GM21529 (cell line): ENCODE measurements around the gene ST6GALNAC4.
"Not testable (repeated sequence)": the region's sequence is repeated elsewhere in the genome, so short reads cannot be mapped to it uniquely, and the experiment has no call there.

Experiments used
- ATAC-seq: cut with Tn5 transposase; IDR thresholded peaks from one replicate; pipeline ENCODE4 v1.9.1; 2021; ENCODE audit not compliant: unreplicated experiment

ST6GALNAC4 gene

DNA sequence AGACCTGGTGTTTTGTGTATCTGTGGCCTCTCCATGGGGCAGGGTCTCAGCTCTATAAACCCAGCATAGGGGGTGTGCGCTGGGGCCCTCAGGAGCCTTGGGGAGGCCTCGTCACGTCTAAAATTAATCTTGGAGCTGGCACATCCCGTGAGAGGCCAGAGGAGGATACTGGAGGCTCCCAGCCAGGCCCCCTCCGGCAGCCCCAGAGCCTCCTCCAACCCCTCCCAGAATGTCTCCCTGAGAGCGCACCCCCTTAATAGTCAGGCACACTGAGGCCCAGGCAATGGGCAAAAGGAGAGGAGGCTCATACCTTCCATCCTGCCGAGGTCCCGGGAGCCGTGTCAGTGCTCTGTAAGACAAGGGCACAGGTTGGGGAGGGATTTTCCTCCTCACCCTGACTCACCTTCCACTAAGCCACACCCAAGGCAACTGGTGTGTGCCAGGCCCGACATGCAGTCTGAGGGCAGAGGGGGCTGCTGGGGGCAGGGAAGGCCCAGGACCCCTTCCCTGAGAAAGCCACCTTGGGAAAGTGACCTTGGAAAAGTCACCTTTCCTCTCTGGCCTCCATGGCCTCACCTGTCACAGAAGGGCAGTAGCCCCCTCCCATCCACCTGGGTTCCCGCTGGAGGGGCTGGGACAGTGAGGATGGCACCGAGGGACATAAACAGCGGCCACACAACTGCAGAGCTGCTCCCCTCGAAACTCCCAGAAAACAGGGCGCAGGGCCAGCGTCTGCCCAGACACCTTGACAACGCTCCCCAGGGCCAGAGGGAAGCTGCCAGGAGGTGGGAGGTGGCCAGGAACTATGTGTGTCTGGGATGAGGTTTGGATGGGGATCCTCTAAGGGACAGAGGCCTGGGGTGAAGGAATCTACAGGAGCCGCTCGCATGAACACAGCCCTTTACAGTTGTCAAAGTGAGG, 42.3 kb downstream of the ST6GALNAC4 start:
- ATAC-seq: no peak

GRCh38 chr9:127873886-127874285, 43.0 kb downstream of the ST6GALNAC4 start:
- no peak for ATAC-seq

- no peak for ATAC-seq
Observed at GRCh38 chr9:127873223-127873691, 43.6 kb downstream of the ST6GALNAC4 start.

DNA sequence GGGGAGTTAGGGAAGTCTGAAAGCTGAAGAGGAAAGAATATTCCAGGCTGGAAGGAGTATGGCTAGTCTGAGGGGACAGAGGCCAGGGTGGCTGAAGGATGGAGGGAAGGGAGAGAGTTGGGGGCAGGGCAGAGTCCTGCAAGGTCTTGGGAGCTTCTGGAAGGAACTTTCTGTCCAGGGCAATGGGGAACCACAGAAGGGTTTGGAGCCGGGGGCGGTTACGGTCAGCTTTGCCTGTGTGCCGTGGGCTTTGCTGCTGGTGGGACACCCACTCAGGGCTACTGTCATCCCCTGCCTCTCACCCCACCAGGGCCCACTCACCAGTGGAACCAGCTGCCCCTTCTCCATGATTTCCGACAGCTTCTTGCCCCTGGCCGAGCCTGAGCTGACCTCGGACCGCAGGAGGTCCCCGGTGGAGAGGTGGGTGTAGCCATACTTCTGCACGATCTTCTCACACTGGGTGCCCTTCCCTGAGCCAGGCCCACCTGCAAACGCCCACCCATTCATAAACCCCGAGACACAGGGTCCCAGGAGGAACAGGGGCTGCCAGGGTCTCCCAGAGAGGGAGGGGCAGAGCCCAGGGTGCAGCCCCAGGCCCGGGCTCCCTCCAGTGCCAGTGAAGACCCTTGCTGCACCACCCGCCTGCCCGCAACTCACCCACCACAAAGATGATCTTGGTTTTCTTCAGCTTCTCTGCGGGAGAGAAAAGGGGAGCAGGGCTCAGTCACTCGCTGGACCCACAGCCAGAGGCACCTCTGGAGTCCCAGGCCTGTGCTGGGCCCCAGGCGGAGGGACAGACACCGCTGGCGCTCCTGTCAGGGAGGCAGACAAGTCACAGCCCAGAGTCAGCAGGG, 44.2 kb downstream of the ST6GALNAC4 start:
- ATAC-seq: no peak

- no peak for ATAC-seq
Observed at GRCh38 chr9:127871531-127871930, 45.3 kb downstream of the ST6GALNAC4 start.

- ATAC-seq: no peak
Observed at GRCh38 chr9:127870887-127871286, 46.0 kb downstream of the ST6GALNAC4 start.

DNA sequence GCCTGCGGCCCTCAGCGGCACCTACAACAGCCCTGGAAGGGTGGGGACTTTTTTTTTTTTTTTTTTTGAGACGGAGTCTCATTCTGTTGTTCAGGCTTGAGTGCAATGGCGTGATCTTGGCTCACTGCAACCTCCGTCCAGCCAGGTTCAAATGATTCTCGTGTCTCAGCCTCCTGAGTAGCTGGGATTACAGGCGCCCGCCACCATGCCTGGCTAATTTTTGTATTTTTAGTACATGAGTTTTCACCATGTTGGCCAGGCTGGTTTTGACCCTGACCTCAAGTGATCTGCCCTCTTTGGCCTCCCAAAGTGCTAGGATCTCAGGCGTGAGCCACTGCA, 46.7 kb downstream of the ST6GALNAC4 start:
- ATAC-seq: not testable (repeated sequence)

- ATAC-seq: peak; percentile 52
Observed at GRCh38 chr9:127869310-127870152, 47.3 kb downstream of the ST6GALNAC4 start.

- ATAC-seq: no peak
Observed at GRCh38 chr9:127868278-127868902, 48.5 kb downstream of the ST6GALNAC4 start.

DNA sequence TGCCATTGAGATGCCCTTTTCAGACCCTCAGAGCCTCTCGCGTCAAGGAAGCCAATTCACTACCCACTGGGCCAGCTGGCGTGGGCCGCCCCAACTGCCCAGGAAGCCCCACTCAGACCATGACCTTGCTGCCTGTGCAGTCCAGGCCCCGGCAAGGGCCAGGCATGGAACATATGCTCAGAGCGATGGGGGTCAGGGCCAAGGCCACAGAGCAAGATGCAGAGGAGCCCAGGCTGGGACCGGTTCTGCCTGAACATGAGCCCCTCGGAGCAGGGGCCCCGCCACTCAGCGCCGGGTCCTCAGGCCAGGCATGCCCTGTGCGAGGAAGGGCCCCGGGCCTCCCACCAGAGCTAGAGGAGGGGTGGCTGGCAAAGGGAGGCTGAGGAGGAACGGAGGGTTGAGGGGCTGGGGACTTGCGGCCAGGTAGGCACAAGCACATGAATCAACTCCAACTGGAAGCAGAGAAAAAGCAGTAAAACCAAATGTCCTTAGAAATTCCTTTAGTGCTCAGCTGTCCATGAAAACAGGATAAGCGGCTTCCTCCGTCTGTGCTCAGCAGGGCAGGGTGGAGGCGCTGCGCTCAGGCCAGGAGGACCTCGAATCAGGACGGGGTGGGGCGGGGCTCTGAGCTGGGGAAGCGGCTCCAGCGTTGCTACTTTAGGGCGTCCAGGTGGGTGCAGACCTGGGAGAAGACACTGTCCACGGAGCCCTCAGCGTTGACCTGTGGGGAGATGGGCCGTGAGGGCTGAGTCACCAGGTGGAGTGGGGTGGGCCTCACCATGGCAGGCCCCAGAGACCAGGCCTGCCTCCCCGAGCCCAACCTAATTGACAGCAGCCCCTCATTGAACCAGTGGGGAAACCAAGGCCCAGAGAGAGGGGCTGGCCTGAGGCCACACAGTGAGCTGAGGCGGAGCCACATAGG, 49.2 kb downstream of the ST6GALNAC4 start:
- ATAC-seq: no peak

DNA sequence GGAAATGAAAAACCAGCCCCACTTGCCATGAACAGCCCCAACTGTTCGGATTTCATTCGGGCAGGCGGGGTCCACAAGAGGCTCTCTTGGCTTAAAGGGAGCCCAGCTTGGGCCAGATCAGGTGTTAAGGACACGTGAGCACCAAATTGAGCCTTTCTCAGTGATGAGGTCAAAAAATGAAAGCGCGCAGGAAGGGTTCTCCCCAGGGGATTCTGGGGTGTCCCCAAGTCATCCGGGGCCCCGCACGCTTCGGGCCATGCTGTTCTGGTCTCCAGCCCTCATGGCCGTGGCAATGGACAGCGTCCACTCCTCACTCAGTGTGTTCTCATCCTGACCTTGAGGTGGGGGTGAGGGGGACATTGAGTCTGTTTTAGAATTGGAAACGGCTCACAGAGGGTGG, 50.3 kb downstream of the ST6GALNAC4 start:
- ATAC-seq: peak; percentile 47

- no peak for ATAC-seq
Observed at GRCh38 chr9:127865645-127866464, 51.0 kb downstream of the ST6GALNAC4 start.

DNA sequence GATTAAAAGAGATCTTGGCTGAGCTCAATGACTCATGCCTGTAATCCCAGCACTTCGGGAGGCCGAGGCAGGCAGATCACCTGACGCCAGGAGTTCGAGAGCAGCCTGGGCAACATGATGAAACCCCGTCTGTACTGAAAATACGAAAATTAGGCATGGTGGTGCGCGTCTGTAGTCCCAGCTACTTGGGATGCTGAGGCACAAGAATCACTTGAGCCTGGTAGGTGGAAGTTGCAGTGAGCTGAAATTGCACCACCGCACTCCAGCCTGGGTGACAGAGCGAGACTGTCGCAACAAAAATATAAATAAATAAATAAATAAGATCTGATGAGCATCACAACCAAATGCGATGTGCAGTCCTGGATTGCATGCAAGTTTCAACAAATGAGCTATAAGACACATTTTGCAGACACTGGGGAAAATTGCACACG, 53.6 kb downstream of the ST6GALNAC4 start:
- ATAC-seq: no peak

DNA sequence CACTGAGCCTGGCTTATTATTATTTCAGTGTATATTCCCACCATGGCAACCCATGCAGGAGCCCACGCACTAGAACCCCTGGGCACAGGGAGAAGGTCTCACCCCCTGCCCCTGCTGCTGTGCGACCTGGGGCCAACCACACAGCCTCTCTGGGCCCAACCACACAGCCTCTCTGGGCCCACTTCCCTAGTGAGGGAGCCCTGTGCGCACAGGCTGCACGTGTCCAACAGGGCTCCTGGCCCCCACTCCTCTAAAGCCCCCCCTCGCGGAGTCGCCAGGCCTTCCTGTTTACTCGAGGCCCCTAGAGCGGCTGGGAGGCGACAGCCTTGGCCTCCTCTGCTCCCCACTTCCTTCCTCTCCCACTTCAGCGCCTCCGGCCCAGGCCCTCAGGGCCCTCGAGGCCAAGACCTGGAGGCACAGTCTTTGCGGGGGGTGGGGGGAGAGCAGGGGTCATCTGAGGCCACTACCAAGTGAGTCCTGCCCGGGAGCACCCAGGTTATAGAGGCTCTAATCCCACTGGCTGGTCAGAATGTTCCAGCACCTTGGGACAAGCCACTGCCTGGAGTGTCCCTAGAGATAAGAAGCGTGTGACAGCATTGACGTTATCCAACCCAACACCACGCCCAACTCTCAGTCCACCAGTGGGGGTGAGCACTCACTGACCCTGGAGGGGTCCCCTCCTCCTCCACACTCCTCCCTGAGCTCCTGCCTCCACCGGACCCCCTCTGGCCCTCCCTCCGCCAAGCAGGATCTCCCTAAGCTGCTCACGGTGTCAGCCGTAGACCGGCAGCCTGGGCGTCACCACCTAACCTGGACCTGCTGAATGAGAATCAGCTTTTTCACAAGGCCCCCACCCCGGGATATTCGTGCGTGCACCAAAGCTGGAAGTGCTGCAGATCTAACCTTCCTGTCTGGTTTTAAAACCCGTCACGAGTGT, 54.5 kb downstream of the ST6GALNAC4 start:
- no peak for ATAC-seq

GRCh38 chr9:127860779-127861178, 56.1 kb downstream of the ST6GALNAC4 start:
- no peak for ATAC-seq

GRCh38 chr9:127860260-127860659, 56.6 kb downstream of the ST6GALNAC4 start:
- ATAC-seq: no peak

GRCh38 chr9:127858041-127858512, 58.8 kb downstream of the ST6GALNAC4 start:
- no peak for ATAC-seq
